Stomach (tissue), 4 donors: ENCODE measurements around the gene HOXA6.

ENCODE experiments used
- EP300 ChIP-seq: sonication (generic); formaldehyde crosslinking; IDR thresholded peaks from one replicate; pipeline ENCODE4 v1.6.1; 2017; ENCODE audit warnings: antibody characterized with exemption
- TF ChIP-seq, protein P1 (sequence below), 7 experiments: fragments of 450-650 bp in 4 of 7; fragments of 200-600 bp in 3 of 7; sonication (generic) in 3 of 7; IDR thresholded peaks; one replicate each; pipeline ENCODE4 v1.5.1; 2016 to 2019; ENCODE audit warnings: antibody characterized with exemption in 7 of 7, control low read depth in 2 of 7, mild to moderate bottlenecking in 1 of 7

DNA sequence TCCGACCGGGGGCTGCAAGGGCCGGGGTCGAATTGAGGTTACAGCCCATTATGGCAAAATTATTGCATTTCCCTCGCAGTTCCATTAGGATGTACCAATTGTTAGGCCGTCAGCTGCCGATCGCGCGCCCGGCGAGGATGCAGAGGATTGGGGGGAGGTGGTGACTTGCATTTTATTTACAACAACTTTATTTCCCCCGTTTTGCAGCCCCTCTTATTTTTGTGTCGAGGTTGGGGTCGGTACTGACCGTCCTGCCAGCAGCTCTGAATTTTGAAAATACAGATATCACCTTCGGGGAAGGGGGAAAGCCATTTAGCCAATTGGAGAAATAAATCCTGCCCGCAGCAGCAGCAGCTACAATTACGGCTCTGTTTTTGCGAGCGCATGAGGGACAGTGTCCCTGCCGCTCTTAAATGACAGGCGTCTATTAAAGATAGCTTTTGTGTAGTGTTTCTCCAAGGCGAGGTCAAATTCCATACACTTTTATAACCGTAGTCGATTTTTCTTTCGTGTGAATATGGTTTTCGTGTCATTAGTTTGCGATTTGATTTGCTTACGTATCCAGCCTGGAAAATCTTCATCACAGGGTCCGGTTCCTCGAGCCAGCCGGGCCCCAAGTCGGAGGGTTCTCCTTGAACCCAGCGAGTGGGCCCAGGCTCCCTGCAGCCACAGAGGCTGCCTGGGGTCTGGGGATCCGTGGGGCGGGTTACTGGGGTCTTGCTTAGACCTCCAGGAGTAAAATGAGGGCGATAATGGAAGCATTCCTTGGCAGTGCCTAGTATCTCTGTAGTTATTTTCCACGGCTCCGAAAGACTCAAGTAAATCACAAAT lies 3.4 kb downstream of the HOXA6 start:
- TF ChIP-seq, protein P1, sequence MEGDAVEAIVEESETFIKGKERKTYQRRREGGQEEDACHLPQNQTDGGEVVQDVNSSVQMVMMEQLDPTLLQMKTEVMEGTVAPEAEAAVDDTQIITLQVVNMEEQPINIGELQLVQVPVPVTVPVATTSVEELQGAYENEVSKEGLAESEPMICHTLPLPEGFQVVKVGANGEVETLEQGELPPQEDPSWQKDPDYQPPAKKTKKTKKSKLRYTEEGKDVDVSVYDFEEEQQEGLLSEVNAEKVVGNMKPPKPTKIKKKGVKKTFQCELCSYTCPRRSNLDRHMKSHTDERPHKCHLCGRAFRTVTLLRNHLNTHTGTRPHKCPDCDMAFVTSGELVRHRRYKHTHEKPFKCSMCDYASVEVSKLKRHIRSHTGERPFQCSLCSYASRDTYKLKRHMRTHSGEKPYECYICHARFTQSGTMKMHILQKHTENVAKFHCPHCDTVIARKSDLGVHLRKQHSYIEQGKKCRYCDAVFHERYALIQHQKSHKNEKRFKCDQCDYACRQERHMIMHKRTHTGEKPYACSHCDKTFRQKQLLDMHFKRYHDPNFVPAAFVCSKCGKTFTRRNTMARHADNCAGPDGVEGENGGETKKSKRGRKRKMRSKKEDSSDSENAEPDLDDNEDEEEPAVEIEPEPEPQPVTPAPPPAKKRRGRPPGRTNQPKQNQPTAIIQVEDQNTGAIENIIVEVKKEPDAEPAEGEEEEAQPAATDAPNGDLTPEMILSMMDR (IDR thresholded peaks at IDR 0.05) = no peak
- no peak for TF ChIP-seq EP300
